Right cardiac atrium (tissue), 5 donors: ENCODE results near the gene IQCN. TPM values are rescaled to one million over a fixed set of nuclear protein-coding genes. Genes with fewer than 3 reads are reported as not detected.

Experiments used
- ATAC-seq, 2 donors: fragments of 200-7000 bp; cut with Tn5 transposase; one replicate each; pipeline versions ENCODE4 v1.8.0 to v1.9.1; 2020; ENCODE audit warnings: moderate library complexity in 2 of 2, mild to moderate bottlenecking in 1 of 2
- DNase-seq, 3 donors: peaks; one replicate each; pipeline ENCODE4 v3.0.0-alpha.2; 2020
- H3K27ac ChIP-seq: one replicate; pipeline ENCODE4 v1.5.1; 2013; ENCODE audit warnings: mild to moderate bottlenecking, low read length, control low read depth, moderate library complexity
- H3K27me3 ChIP-seq: one replicate; pipeline ENCODE4 v1.6.1; 2013; ENCODE audit not compliant: control insufficient read depth, insufficient read depth
- H3K4me1 ChIP-seq: one replicate; pipeline ENCODE4 v1.6.1; 2013; ENCODE audit warnings: low read length; ENCODE audit not compliant: control insufficient read depth, insufficient read depth
- H3K4me3 ChIP-seq: one replicate; pipeline ENCODE4 v1.5.1; 2013; ENCODE audit warnings: low read length, control low read depth
- H3K9me3 ChIP-seq: one replicate; pipeline ENCODE4 v1.6.1; 2013; ENCODE audit warnings: low read length; ENCODE audit not compliant: control insufficient read depth
- WGBS: extraction: QIAGEN DNeasy Blood & Tissue Kit; methylation state at CpG from one replicate; pipeline ENCODE4 v1.1.7; 2013; 5-methylcytosine and 5-hydroxymethylcytosine counted together
- intact Hi-C, 4 donors: fragments of 100-400 bp; cut with DNase I; formaldehyde crosslinking; loops; one replicate each; pipeline versions ENCODE4 v1.11.0 to v1.14.0; 2022 to 2023
- polyA plus RNA-seq: library from polyadenylated mRNA; stranded (reverse); fragments of 200-250 nt; gene quantifications from one replicate; pipeline ENCODE4 v1.2.3, GENCODE V29; 2013
- total RNA-seq, 4 donors: library from RNA; stranded (reverse); fragmentation: NEBNext Ultra II Directional; extraction: Animal tissue kit (Norgen Biotek cat#: 25700); gene quantifications; one replicate each; pipeline ENCODE4 v1.2.1, GENCODE V29; 2021
- donor health status: healthy with polysubstance abuse.
- donor health status: DM: no; HTN: yes; CAD: no.
- donor health status: DM: no; HTN: no; CAD: no.
- donor health status: DM: no; HTN: yes; CAD: no; lungs with severe emphysema.
- donor health status: DM: yes; HTN: yes; CAD: no.

IQCN gene
- total and polyA plus RNA-seq, 5 donors: 0.65 to 5.3 (median 1.2) TPM

DNA sequence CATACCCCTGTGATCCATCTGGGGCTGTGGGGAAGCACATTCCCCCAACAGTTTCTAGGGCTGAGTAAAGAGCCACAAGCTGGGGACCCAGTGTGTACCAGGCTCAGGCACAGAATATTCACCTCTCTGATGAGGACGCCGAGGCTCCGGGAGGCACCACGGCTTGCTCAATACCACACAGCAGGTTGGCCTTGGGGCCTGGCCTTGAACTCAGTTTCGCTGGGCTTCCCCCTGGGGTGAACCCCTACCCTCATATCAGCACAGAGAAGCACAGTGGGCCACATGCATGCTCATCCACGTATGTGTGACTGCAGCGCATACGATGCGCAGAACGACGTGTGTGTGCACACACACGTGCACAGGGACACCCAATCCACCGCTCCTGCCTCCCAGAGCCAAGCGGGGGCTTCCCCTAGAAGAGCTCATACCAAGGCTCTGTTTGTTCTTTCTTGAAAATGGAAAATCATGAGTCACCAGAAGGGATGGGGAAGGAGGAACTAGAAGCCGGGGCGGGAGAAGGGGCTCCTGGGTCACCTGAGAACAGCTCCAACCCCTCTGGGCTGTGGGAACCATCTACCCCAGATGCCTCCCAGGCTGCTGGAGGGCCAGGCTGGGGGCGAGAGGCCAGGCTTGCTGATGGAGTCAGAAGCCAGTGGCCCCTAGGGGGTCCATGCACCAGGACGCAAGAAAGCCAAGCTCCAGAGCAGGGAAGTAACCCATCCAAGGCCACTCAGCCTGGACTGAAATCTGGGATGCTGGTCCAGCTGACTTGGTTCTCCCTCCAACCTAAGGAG is 43.1 kb downstream of the IQCN start:
- no peaks in the 10 kb centered on the region for H3K27me3 ChIP-seq
- H3K4me3 ChIP-seq: no peak overlapping the region
- ATAC-seq (peak in 1 of 2 donors; percentile 12), DNase-seq (peak in 1 of 3 donors; percentile 33)
- H3K9me3 ChIP-seq: peaks cover 4% of the 10 kb centered on the region
- intact Hi-C loops: no loop called here
- no peak overlapping the region for H3K27ac ChIP-seq
- 58% methylated on average over 18 of the region's 18 CpGs for WGBS
- no peaks in the 10 kb centered on the region for H3K4me1 ChIP-seq

DNA sequence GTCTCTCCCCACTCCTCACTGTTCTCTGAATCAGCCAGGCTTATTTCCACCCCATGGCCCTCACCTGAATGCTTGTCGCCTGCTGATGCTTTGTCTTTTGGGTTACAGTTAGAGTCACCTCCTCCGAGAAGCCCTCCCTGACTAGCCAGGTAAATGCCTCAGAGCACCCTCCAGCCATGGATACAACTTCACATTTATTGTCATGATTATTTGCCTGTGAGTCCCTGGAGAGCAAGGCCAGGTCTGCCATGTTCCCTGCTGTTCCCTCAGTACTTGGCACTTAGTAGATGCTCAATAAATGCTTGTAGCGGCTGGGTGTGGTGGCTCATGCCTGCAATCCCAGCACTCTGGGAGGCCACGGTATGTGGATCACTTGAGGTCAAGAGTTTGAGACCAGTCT is 44.3 kb downstream of the IQCN start:
- Histone ChIP-seq H3K9me3 (peaks cover 4% of the 10 kb centered on the region), H3K4me1 (peaks cover 3% of the 10 kb centered on the region), H3K27me3 (no peaks in the 10 kb centered on the region), H3K27ac (no peak overlapping the region), H3K4me3 (no peak overlapping the region)
- intact Hi-C loops: no loop called here
- ATAC-seq (no peak), DNase-seq (peak in 1 of 3 donors; percentile 1)
- 79% methylated on average over 4 of the region's 4 CpGs for WGBS

DNA sequence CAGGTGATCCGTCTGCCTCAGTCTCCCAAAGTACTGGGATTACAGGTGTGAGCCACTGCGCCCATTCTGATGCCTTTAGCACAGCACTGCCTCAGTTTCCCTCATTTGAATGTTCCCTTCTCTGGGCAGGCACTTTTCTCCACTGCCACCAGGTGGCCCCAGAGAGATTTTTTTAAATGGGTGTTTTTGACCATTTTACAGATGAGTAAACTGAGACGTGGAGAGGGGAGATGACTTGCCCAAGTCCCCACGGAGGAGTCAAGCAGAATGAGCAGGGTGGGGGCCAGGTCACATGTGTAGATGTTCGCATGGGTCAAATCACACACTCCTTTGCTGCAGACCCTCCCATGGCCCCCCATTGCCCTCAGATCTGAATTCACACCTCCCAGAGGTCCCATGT is 44.8 kb downstream of the IQCN start:
- no peak for ATAC-seq

DNA sequence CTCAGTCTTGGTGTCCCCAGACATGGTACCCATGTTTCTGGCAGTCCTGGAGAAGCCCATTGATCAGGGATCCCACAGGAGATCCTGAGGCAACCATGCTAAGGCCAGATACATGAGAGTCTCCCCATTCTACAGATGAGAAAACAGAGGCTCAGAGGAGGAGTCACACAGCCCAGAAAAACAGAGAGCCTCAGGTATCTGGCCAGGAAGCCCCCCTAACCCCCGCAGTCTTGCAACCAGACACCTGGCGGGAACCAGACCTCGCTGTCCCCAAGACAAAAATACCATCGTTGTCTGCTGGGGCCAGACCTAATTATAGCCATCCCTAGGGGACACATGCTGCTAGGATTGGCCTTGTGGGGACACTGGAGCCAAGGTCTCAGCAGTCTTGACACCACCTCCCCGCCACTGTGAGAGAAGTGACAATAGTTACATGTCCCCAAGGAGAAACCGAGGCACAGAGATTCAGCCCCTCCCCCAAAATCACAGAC is 46.4 kb downstream of the IQCN start:
- Histone ChIP-seq H3K4me1 (peaks cover 5% of the 10 kb centered on the region), H3K9me3 (no peaks in the 10 kb centered on the region), H3K27ac (no peak overlapping the region), H3K27me3 (no peaks in the 10 kb centered on the region), H3K4me3 (no peak overlapping the region)
- WGBS: 49% methylated on average over 6 of the region's 6 CpGs
- DNase-seq: peak in 1 of 3 donors; percentile 39
- no peak for ATAC-seq
- intact Hi-C loops: no loop called here

More for the DNA sequence above, 44.8 kb downstream of the IQCN start:
- peak in 1 of 3 donors; percentile 21 for DNase-seq
- Histone ChIP-seq H3K27ac (no peak overlapping the region), H3K27me3 (no peaks in the 10 kb centered on the region), H3K9me3 (peaks cover 4% of the 10 kb centered on the region), H3K4me1 (peaks cover 5% of the 10 kb centered on the region), H3K4me3 (no peak overlapping the region)
- intact Hi-C loops: no loop called here
- WGBS: 77% methylated on average over 5 of the region's 5 CpGs

DNA sequence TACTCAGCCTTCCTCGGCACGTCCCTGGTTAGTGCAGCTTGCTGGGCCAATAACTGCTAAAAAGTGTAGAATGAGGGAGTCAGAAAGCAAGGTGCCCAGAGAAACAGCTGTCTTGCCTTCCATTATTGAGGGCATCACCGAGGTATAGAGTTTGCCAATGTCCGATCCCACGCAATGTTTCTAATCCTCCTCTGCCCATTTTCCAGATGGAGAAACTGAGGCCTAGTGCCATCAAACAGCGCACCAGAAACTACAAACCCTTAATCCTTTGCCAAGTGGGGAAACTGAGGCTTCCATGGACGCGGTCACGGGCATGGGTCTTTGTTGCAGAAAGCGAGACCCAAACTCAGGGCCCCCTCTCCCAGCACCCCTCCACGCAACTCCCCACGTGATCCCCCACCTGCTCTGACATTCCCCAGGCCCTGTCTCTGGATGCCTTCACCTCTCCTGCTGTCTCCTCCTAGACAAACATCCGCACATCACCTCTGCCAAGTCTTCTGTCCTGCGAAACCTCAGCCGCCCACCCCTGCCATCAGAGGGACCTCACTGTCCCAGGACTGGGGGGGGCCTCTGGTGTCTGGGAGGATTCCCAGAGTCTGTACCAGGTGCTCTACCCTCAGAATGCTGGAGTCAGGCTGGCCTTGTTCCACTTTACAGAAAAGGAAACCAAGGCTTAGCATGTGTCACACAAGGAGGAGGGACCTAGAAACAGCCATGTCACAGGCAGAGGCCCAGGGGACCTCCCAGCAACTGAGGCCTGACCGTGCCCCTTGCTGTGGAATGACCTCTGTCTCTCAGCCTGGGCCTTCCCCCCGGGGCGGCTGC is 47.1 kb downstream of the IQCN start:
- WGBS: 81% methylated on average over 18 of the region's 18 CpGs
- DNase-seq (peak in 1 of 3 donors; percentile 34), ATAC-seq (no peak)
- Histone ChIP-seq H3K27ac (no peak overlapping the region), H3K4me3 (no peak overlapping the region), H3K9me3 (no peaks in the 10 kb centered on the region), H3K27me3 (no peaks in the 10 kb centered on the region), H3K4me1 (peaks cover 5% of the 10 kb centered on the region)
- intact Hi-C loops: no loop called here

DNA sequence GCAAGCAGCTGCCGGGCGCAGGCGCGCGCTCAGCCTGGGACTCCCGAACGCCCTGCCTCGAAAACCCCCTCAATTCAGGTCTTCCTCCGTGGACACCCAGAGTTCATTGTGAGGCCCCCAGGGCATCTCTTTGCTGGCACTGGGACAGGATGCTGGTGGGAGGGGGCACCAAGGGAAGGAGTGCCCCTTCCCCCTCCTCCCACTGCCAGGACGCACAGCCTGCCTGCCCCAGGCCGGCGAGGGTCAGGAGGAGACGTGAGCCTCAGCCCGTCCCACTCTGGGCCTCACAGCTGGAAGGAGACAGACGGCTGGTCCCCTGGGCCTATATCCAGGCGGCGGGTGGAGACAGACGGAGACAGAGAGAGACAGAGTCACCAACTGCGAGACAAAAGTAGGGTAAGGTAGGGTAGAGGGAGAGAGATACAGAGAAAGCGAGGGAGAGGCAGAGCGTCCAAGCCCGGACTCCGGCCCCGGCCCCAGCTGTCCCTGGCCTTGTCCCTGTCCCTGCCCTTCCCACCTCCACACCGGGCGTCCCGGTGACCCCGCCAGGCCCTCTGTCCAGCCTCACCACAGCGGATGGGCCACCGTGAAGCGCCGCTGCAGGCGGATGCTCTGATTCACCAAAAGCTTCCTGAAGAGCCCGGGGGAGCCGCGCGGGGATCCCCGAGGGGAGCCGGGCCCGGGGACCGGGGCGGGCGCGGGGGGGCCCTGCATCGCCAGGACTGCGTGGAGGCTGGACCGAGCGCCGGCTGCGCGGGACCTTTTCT is 48.4 kb downstream of the IQCN start, which contains the start of gene PDE4C:
Gene PDE4C (minus strand): TSS at position 737 of the 767 bp plus-strand sequence. CDS start 23 bp downstream, at position 714.
- peak within 1 kb of the TSS; percentile 10 for H3K27ac ChIP-seq
- intact Hi-C loops: no loop called here
- H3K27me3 ChIP-seq: no peaks in the 10 kb centered on the region
- 3% methylated on average over 51 of the region's 51 CpGs for WGBS
- ATAC-seq (no peak), DNase-seq (peak; percentile 29 to 83 (median 67))
- H3K9me3 ChIP-seq: no peaks in the 10 kb centered on the region
- peaks cover 5% of the 10 kb centered on the region for H3K4me1 ChIP-seq
- H3K4me3 ChIP-seq: no peak within 1 kb of the TSS

DNA sequence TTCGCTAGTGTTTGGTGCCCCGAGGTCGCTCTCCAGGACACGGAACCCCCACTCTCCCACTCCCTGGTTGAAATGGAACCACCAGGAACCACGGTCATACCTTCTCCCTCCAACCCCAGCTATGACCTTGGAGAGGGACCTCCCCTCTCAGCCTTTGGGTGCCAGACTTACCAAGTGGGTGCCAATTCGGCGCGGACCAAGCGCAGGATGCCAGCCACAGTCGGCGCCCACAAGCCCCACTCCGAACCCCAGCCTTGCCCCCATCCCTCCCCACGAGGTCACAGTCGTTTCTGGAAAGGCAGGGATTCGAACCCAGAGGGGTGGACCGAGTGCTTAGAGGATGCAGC is 48.9 kb downstream of the IQCN start:
- 19% methylated on average over 16 of the region's 16 CpGs for WGBS
- Histone ChIP-seq H3K27me3 (no peaks in the 10 kb centered on the region), H3K4me3 (peak overlapping the region; percentile 29), H3K27ac (peak overlapping the region; percentile 10), H3K9me3 (no peaks in the 10 kb centered on the region), H3K4me1 (peaks cover 5% of the 10 kb centered on the region)
- ATAC-seq: no peak
- intact Hi-C loops: no loop called here
- no peak for DNase-seq

DNA sequence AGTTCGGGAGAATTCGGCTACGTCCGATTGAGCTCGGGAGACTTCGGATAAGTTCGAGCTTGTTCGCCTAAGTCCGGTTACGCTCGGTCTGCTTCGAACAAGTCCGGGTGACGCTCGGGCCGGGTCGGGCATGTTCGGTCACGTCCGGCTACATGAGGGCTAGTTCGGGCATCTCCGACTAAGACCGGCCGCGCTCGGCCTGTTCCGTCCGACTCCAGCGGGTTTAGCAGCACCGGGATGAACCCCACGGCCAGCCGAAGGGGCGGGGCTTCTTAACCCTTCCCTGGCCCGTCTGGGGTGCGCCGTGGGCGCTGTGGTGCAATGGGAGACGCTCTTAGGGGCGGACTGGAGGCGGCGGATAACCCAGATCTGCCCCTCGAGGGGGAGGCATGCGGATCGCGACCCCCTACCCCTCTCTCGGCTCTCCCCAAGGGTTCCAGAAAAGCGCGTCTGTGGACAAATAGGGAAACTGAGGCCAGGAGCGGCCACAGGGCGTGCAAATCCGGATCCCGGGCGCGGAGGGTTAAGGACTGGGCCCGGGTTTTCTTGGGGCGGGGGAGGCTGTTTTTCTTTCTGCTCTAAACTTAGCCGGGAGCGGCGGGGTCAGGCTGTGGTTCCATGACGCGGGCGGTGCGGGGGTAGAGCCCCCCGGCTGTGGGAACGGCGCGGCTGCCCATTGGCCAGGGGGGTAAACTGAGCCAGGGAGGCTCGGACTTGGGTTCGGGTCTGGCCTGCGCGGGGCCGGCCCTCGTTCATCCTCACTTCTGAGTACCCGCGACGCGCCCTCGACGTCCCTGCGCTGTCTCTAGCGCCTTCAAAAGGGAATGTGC is 49.5 kb downstream of the IQCN start:
- intact Hi-C loops: no loop called here
- Histone ChIP-seq H3K4me3 (peak overlapping the region; percentile 29), H3K27ac (peak overlapping the region; percentile 10), H3K4me1 (peaks cover 5% of the 10 kb centered on the region), H3K27me3 (no peaks in the 10 kb centered on the region), H3K9me3 (no peaks in the 10 kb centered on the region)
- ATAC-seq (peak; percentile 97 to 99), DNase-seq (peak; percentile 99 to 100 (median 100))
- 2% methylated on average over 81 of the region's 81 CpGs for WGBS

DNA sequence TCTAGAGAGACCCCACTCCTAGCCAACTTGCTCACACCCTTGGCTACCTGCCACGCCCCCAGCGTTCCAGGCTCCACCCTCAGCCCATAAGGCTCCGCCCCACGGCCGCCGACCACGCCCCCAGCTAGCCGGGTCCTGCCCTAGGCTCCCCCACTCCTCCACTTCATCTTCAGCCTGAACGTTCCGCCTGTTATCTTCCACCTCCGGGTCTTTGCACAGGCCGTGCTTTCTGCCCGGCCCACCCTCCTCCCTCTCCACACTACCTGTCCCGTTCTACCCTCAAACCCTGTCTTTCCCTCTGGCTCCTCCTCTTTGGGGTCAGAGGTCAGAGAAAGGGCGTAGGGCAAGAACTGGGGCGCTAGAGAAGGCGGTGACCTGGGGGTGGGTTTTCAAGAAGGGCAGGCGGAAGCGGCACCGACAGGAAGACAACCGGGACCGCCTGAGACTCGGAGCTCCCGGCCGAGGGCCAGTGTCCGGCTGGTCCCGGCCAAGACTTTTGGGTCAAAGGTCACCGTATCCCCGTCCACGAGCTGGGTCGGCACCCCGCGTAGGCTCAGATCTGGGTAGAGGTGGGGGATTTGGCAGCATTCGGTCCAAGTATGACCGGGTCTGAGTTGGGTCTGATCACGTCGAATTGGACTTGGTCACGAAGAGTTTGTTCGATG is 50.3 kb downstream of the IQCN start:
- peak; percentile 14 to 63 for ATAC-seq
- Histone ChIP-seq H3K27ac (peak overlapping the region; percentile 14), H3K4me3 (peak overlapping the region; percentile 7), H3K9me3 (no peaks in the 10 kb centered on the region), H3K4me1 (peaks cover 5% of the 10 kb centered on the region), H3K27me3 (no peaks in the 10 kb centered on the region)
- intact Hi-C loops: no loop called here
- 5% methylated on average over 39 of the region's 39 CpGs for WGBS
- peak; percentile 59 to 84 (median 81) for DNase-seq
